ENCODE results near the gene TCEA3.

TCEA3 gene

DNA sequence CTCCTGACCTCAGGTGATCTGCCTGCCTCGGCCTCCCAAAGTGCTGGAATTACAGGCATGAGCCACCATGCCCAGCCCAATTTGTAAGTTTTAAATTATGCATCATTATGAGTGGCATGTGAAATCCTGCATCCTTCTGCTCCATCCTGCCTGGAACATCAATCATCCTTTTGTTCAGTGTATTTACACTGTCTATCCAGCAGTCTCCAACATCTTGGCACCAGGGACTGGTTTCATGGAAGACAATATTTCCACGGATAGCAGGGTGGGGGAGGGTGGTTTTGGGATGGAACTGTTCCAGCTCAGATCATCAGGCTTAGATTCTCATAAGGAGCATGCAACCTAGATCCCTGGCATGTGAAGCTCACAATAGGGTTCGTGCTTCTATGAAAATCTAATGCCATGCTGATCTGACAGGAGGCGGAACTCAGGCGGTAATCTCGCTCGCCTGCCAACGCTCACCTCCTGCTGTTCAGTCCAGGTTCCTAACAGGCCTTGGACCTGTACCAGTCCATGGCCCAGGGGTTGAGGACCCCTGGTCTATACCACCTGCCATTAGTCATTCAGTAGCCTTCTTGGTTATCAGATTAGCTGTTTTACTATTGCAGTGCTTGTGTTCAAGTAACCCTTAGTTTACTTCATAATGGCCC is 22.2 kb upstream of the TCEA3 start:
- DNase-seq (ENCODE audit: low spot score) = no peak

DNA sequence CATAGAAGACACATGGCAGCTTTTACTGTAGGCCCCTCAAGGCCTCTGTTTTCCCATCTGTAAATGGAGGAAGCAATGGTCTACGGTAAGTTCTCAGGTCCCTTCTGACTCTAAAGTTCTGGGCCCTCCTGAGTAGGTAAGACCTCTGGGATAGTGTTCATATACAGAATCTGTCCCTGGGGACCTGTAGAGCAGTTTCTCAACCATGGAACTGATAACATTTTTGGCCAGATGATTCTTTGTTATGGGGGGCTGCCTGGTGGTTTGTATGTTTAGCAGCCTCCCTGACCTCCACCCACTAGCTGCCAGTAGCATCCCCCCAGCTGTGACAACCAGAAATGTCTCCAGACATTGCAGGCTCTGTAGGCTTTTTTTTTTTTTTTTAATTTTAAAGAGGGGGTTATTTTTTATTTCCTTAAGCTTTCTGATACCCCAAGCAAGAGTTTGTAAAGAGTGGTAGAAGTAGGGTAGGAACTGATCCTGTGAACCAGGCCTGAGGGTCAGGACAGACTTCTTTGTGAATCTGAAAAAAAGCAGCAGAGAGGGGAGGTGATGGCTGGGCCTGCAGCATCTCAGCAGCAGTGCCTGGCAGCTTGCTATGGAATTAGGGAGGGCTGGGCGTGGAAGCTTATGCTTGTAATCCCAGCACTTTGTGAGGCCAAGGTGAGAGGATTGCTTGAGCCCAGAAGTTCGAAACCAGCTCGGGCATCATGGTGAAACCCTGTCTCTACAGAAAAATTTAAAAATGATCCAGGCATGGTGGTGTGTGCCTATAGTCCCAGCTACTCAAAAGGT is 20.2 kb upstream of the TCEA3 start:
- no peak for DNase-seq (ENCODE audit: low spot score)

DNA sequence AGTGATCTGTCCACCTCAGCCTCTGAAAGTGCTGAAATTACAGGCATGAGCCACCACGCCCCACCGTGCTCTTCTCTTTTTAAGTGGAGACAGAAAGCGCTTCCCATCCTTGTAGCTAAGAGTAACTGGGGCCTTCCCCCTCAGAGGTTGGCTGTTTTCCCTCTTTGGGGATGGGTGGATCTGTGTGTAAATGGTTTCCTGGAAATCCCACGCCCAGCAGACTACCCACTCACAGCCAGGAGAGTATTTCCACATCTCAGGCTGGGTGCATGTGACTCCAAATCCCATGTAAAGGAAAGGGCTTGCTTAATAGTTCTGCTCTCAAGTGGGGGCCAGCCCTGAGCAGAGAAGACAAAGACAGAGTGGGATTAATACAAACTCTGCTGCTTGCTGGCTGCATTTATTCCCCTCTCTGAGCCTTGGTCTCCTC is 19.6 kb upstream of the TCEA3 start:
- no peak for DNase-seq (ENCODE audit: low spot score)

DNA sequence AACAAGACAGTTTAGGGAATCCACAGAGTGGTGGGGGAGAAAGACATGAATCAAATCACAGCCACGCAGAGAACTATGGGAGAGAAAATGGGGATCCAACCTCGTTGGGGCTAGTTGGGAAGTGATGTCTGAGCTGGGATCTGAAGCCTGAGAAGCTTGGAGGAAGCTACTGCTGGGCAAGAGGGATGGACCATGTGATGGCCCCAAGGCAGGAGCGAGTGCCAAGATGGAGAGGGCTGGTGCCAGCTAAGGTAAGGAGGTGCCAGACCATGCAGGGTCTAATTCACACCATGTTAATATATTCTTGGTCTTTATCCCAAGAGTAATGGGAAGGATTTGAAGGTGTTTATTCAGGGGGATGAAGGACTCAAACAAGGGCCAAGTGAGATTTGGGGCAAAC is 18.2 kb upstream of the TCEA3 start:
- DNase-seq (ENCODE audit: low spot score) = no peak

DNA sequence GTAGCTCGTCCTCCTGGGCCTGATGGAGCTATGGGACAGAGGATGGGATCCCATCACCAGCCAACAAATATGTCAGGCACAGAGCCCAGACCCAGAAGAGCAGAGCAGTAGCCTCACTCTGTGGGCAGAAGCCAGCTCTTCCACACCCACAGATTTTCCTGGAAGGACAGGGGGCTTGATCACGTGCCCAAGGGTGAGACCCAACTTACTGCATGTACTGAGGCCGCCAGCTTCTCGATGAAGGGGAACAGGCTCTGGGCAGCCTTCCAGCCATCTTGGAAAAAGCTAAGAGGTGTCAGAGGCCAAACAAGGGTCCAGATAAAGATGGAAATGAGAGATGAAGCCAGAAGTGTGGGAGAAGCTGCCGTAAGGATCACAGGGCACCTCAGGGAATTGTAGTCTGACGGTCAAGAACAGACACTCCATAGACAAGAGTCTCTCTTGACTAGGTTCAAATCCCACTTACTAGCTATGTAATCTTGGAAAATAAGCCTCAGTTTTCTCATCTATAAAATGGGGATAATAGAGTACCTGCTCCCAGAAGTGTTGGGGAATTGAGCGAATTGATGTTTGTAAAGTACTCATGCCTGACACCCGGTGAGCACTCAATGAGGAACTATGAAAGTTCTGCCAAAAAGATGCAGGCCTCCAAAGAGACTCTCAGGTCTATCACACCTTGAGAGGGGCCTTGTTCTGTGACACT is 17.0 kb upstream of the TCEA3 start:
- DNase-seq (ENCODE audit: low spot score) = no peak

DNA sequence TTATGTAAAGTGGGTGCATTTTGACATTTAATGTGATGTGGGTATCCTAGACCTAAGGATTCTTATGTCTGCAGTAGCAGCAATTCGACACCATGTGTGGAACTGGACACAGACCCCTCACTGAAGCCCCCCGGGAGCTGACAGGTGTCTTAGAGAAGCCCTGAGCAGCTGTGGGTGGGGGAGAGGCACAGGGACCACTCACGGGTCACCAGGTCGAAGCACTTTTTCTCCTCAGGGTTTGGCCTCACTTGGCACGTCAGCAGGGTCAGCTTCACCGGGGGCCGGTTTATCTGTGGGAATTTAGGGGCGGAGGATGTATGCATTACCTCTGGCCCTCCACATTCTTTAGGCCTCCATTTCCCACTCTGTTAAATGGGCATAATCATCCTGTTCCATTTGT is 14.0 kb upstream of the TCEA3 start:
- no peak for DNase-seq (ENCODE audit: low spot score)

DNA sequence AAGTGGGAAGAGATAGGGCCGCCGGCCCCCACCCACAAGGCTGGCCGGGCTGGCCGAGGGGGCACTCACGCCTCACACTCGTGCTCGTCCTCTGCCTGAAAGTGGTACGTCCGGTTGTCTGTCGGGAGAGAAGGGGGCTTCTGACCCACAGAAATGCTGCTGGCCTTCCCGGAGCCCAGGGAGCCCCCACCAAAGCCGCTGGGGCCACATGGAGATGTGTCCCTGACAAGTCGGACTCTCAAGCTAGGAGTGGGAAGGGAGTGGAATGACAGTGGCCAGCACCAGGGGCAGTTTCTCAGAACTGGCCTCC is 12.8 kb upstream of the TCEA3 start:
- no peak for DNase-seq (ENCODE audit: low spot score)

DNA sequence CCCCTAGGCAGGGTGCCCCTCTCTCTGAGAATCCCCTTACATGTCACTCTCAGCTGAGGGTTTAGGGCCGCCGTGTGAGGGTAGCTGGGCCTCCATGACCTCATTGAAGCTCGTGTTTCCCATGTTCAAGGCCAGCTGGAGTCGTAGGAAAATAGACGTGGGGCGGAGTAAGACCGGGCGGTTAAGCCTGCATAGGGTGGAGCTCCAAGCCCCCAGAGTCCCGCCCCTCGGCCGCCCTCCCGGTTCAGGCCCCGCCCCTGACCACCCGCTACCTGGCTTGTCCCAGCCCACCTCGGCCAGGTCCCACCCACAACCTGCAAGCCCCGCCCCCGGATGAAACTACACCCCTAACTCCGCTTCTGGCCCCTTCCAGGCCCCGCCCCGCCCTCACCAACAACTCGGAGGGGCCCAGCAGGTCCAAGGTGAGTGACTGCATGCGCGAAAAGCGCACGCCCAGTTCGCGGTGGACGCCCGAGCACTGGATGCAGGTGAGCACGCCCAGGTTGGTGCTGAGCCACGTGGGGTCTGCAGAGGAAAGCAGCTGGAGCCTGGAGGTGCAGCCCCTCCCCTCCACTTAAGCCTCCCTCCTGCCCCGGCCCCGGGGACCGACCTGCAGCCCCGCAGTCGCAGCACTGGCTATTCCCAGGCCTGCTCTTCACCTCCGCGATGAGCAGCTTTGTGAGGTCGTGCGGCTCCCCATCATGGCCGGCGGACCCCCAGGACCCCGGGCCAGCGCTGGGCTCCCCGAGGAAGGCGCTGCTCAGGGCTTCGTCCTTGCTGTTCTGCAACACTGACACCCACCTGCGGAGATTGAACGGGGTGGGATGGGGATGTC is 12.2 kb upstream of the TCEA3 start:
- DNase-seq (ENCODE audit: low spot score) = peak; percentile 87

DNA sequence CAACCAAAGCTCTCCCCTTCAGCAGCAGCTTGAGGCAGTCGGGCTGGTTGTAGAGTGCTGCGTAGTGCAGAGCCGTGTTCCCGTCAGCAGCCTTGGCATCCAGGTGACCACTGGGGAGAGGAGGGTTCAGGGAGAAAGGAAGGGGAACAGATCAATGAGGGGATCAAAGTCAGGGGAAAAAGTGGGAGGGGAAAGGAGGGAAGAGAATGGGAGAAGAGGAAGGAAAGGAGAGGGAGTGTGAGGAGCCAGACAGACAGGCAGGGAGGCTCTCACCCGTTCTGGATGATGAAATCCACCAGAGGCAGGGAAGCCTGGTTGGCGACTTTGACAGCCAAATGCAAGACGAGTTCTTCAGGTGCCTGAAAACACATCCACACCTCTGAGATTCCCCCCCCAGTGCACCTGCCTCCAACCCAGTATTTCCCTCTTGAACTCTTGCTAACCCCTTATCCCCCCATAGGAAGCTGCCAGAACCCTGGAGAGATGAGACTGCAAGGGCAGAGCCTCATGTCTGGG is 9.8 kb upstream of the TCEA3 start:
- no peak for DNase-seq (ENCODE audit: low spot score)

DNA sequence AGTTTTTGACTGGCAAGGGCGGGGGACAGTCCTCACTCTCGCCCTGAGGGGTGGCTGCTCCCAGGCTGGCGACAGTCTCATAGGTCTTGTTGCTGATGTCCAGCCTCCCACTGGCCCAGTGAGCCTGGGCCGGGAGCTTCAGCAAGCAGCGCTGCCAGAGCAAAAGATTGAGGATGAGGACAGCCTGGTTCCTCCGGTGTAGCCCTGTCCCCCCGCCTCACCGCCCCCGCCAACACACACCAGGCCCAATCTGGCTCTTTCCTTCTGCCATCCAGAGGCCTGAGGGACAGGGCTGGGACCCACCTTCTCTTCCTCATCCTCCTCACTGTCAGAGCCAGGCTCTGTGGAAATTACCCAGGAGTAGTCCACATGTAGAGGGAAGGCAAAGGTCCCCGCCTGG is 8.6 kb upstream of the TCEA3 start:
- DNase-seq (ENCODE audit: low spot score) = no peak

DNA sequence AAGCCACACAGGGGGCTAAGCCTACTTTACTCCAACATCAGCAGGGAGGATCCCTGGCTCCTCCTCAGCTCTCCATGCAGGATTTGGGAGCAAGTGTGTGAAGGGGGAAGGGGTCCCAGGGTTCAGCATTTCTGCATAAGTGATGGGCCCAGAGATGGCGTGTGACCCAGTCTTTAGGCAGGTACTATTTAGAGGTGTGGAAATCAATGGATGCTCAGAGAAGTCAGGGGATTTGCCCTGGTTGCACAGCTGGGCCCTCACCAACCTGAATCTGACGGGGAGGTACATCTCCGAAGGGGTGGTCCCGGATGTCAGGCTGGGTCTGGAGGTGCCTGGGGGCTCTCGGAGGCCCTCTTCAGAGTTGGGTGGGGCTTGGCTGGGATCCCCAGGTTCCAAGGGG is 6.9 kb upstream of the TCEA3 start:
- DNase-seq (ENCODE audit: low spot score) = no peak

DNA sequence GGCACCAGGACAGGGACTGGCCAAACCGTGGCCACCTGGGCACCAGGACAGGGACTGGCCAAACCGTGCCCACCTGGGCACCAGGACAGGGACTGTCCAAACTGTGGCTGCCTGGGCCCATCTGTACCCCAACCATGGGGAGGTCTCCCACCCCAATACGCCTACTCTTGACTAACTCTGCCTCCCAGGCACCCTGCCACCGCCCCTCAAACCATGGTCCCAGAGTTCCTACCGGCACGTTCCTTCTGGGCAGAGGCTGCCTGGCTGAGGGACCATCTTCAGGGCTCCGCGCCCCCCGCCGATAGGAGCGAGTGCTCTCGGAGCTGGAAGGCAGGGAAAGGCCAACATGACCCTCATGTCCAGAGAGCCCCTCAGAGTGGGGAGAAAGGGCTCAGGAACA is 6.3 kb upstream of the TCEA3 start:
- DNase-seq (ENCODE audit: low spot score) = no peak

DNA sequence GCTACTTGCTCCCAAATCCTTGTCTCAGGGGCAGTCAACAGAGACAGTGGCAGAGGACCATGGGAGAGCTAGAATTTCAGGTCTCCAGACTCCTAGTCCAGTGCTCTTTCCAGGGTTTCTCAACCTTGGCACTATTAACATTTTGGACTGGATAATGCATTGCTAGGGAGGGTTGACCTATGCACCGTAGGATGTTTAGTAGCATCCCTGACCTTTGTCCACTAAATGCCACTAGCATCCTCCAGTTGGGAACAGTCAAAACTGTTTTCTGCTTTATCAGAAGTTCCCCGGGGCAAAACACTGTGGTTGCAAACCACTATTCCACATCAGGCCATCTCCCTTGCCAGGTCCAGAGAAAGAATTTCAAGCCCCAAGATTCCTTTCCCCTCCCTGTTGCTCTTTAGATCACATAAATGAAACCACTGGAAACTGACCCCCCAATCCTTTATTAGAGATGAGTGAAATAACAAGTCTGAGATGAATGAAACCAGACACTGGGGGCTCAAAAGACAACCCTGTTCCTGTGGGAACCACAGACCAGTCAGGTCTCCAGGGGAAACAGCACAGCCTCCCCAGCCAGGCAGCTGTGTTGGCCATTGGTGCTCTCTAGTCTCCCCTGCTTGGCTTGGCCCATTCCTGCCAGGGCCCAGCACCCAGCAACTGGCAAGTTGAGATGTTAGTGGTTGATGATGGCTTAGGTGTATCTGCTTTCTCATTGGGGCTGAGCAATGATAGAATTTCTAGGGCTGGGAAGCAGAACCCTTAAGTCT is 3.8 kb upstream of the TCEA3 start:
- DNase-seq (ENCODE audit: low spot score) = no peak

DNA sequence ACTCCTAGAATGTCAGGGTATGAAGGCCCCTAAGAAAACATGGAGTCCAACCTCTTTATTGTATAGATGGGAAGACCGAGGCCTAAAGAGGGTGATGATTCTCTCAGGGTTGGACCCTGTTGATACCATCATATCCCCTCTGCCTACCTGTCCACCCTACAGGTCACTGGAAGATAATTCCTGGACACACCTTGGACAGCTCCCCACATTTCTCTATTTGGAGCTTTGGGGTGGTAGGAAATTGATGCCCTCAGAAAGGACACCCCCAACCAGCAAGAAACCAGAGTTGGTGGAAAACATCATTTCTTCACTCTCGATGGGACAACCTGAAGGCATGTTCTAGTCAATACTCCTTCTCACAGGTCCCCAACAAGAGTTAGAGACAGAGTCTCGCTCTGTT is 3.0 kb upstream of the TCEA3 start:
- DNase-seq (ENCODE audit: low spot score) = no peak

DNA sequence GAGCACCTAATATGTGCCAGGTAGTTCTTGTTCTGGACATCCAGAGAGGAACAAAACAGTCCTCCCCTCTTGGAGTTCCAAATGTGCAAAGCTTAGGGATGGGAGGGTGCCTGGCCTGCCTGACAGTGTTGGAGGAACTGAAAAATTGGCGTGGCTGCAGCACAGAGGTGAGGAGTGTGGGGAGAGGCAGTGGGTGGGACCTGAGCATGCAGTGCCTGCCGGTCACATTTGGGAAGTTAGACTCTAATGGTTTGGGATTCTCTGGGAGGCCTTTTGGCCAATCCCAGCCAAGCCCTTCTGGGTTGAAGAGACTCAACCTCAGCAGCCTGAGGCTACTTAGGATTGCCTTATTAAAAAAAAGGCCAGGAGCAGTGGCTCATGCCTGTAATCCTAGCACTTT is 2.3 kb upstream of the TCEA3 start:
- no peak for DNase-seq (ENCODE audit: low spot score)

DNA sequence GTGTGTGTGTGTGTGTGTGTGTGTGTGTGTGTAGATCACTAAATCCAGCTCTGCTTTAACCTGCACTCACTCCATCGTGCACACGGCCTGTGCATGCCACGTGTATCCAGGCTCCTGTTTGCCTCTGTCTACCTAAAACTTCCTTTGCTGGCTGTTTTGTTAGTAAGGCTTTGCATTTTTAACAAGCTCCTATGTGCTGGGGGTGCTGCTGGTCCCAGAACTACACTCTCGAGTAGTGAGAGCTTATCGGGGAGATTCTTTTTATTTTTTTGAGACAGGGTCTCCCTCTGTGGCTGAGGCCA is 596 bp upstream of the TCEA3 start:
- DNase-seq (ENCODE audit: low spot score) = no peak

DNA sequence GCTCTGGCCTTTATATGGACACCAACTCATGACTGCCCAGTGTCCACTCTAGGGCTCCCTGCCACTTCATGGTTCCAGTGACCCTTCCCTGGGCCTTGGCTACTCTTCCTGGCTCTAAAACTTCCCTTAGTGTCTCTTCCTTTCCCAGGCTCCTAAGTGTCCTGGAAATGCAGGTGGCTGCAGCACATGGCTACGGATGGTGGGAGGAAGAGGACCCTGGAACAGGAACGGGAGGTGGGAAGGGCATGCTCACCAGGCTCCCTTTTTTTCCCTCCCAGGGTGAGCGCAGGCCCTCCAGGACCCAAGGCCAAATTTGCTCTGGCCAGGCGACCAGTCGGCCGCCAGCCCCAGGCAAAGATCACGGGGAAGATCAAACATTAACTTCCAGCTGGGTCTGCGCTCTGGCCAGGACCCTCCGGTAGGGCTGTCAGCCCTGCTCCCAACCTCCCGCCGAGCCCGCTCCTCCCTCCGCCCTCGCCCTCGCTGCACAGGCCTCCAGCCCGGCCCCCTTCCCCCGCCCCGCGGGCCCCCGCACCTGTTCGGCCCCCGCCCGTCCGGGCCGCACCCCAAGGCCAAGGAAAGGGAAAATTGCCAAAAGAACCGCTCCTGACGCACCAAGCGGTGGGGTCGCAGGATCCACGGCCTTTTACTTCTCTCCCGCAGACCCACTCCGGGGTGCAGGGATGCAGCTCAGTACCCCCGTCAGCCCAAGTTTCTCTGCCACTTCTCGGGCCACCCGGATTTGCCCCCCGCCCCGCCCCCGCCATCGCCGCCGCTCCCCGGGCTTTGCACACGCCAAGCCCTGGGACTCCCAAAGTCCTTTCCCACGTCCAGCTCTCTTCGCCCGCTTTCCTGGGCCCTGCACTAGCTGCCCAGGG is 894 bp downstream of the TCEA3 start:
- peak; percentile 64 for DNase-seq (ENCODE audit: low spot score)

DNA sequence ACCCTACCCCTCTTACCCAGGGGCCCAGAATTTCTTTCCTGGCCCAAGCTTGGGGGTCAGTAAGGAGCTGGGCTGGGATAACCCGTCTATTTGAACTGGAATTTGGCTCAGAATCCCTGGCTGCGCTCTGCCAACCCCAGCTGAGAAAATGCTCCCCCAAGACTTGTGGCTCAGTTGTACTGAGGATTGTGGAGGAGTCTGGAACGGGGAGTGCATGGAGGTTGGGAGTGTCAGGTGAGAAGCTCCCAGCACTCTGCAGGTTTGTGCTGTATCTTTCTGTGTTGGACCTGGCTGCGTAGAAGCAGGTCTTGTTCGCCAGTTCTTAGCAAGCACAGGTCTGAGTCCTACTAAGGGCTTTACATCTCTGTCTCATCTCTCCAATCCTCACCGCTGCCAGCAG is 1.6 kb downstream of the TCEA3 start:
- no peak for DNase-seq (ENCODE audit: low spot score)

DNA sequence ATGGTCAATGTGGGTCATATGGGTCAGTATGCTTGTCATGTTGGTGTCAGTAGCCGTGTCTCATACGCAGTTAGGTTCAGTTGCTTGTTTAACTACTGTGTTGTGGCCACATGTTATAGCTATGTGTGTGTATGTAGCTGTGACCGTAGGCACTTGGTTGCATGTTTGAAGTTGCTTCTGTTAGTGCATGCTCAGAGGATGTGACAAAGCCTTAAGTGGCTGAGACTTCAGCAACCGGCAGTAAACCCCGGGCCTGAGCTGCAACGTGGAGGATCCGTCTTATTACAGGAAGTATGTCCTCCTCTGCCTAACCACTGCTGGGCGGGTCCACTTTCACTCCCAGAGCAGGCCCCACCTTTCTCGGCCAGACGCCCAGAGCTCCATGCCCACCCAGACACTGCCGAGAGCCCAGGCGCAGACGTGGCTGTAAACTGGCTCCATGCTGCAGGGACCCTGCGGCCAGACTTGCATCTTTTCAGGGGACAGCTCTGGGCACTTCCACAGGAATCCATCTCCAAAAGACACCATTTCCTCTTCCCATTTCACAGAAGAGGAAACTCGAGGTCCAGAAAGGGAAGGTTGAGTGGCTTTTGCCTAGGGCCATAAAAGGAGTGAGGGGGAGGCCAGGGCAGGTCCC is 2.2 kb downstream of the TCEA3 start:
- DNase-seq (ENCODE audit: low spot score) = no peak

DNA sequence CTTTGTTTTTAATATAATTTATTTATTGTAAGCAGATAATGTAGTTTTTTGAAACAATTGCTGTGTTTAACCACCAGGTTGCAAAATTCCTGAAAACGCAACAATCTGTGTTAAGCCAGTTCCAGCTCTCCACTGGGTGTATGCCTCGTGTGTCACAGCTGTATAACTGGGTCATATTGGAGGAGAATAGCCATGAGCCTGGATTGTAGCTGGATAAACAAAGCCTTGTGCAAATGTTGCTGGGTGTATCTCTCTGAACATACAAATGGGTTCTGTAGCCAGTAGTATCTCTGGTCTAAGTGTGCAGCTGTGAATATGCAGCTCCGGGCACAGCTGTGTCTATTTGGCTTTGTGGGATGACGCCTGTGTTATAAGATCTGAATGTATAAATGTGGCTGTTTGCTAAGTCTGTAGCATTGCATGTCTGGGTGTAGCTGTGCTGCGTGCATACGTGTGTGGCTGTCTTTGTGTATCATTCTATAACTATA is 2.8 kb downstream of the TCEA3 start:
- no peak for DNase-seq (ENCODE audit: low spot score)
